CD4-positive, alpha-beta T cell (primary cell): ENCODE data around the gene NCKAP1. TPM values are rescaled to one million over a fixed set of nuclear protein-coding genes. Genes with fewer than 3 reads are reported as not detected.

Source experiments
- ATAC-seq: fragments of 200-7000 bp; cut with Tn5 transposase; one replicate; pipeline ENCODE4 v1.10.0; 2022; ENCODE audit warnings: mild to moderate bottlenecking; ENCODE audit not compliant: poor library complexity
- CTCF ChIA-PET: fragments of 350-600 bp; sonication (Branson Sonifier 250); formaldehyde crosslinking; loops from one replicate; lab custom pipeline; 2021; ENCODE audit warnings: antibody characterized with exemption, inconsistent platforms; lab: Charles Lee
- POLR2A ChIA-PET: fragments of 350-600 bp; sonication (Branson Sonifier 250); formaldehyde crosslinking; loops from one replicate; lab custom pipeline; 2021; ENCODE audit warnings: antibody characterized with exemption, inconsistent platforms; lab: Charles Lee
- DNase-seq, 14 experiments: peaks; one replicate each; pipeline ENCODE4 v3.0.0-alpha.2; 2013 to 2020; ENCODE audit warnings: mixed read lengths in 2 of 14
- H3K27ac ChIP-seq, 2 donors: one replicate each; pipeline versions ENCODE4 v1.5.1 to v1.7.0; 2013; ENCODE audit warnings: low read length in 2 of 2, low read depth in 1 of 2, mild to moderate bottlenecking in 1 of 2
- H3K27me3 ChIP-seq, 2 experiments: 1 replicate in 1 of 2; 2 replicates in 1 of 2; pipeline versions ENCODE4 v1.6.1 to v1.7.0; 2013; ENCODE audit warnings: low read length in 2 of 2, control low read depth in 1 of 2, mild to moderate bottlenecking in 1 of 2, moderate library complexity in 1 of 2; ENCODE audit not compliant: insufficient read depth in 2 of 2, control insufficient read depth in 1 of 2
- H3K36me3 ChIP-seq: one replicate; pipeline ENCODE4 v1.6.1; 2013; ENCODE audit warnings: low read length, control low read depth; ENCODE audit not compliant: insufficient read depth
- H3K4me1 ChIP-seq: one replicate; pipeline ENCODE4 v1.6.1; 2013; ENCODE audit warnings: low read length, control low read depth; ENCODE audit not compliant: insufficient read depth
- H3K4me3 ChIP-seq: one replicate; pipeline ENCODE4 v1.5.1; 2013; ENCODE audit warnings: mild to moderate bottlenecking, low read length, moderate library complexity
- H3K9me3 ChIP-seq, 2 experiments: 1 replicate in 1 of 2; 2 replicates in 1 of 2; pipeline versions ENCODE4 v1.6.1 to v1.7.0; 2013; ENCODE audit warnings: low read length in 2 of 2, mild to moderate bottlenecking in 2 of 2, control low read depth in 1 of 2, moderate library complexity in 1 of 2; ENCODE audit not compliant: control insufficient read depth in 1 of 2, insufficient read depth in 1 of 2
- H3K27ac Mint-ChIP-seq: one replicate; pipeline ENCODE4 v1.8.0; 2020; ENCODE audit warnings: mixed read lengths
- H3K27me3 Mint-ChIP-seq: one replicate; pipeline ENCODE4 v1.8.0; 2021; ENCODE audit warnings: mixed read lengths
- H3K36me3 Mint-ChIP-seq: one replicate; pipeline ENCODE4 v1.8.0; 2021; ENCODE audit warnings: low read depth, mixed read lengths
- H3K4me1 Mint-ChIP-seq: one replicate; pipeline ENCODE4 v1.8.0; 2021; ENCODE audit warnings: low read depth, mixed read lengths
- H3K4me3 Mint-ChIP-seq: one replicate; pipeline ENCODE4 v1.8.0; 2020; ENCODE audit warnings: mild to moderate bottlenecking, mixed read lengths
- H3K9me3 Mint-ChIP-seq: one replicate; pipeline ENCODE4 v1.8.0; 2020; ENCODE audit warnings: mixed read lengths
- intact Hi-C, 2 experiments: fragments of 100-400 bp; cut with DNase I in 1 of 2; cut with micrococcal nuclease in 1 of 2; formaldehyde crosslinking; loops; one replicate each; pipeline versions ENCODE4 v1.15.1 to v1.9.0; 2023 to 2025; cut with DNase I, micrococcal nuclease
- total RNA-seq, 174 experiments: library from RNA in 2 of 174; stranded (reverse) in 2 of 174; gene quantifications; one replicate each; pipeline ENCODE4 v1.2.3 and lab custom pipeline; 2021 to 2026
- TF ChIP-seq, protein P1 (sequence below): fragments of 200-600 bp; IDR thresholded peaks from one replicate; pipeline ENCODE4 v1.8.0; 2022; ENCODE audit warnings: antibody characterized with exemption, mild to moderate bottlenecking

Gene NCKAP1
- total RNA-seq, 2 experiments from 2014 or later = 2.4 to 2.5 TPM

DNA sequence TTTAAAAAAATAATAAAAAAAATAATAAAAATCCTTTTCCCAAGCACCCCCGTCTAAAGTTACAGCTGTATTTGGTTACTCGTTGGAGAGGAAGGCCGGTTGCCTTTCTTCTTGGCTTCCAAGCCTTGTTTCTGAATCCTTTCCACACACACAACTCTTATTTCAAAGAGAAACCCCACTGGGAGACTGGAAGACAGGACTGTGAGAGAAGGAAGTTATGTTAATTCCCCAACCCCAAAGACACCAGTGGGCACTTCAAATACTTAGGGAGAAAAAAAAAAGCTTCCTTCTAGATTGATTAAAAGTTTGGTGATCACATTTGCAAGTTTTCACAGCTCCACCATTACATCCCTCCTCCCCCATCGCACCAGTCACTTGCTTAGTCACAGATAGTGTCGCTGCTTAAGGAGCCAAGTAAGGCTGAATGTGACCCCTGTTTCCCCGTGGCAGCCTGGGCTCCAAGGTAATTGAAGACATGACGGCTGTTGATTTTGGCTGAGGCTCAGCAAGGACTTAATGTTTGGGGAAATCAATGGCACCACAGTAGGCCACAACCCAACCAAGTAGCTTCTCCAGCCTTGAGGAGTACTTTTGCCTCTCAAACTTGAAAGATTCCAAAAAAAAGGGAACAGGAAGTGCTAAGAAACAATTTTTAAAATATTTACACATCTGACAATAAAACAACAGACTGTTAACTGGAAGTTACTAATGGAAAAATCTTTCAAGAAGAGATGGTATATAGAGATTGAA is 131.0 kb downstream of the NCKAP1 start:
- Histone ChIP-seq H3K27ac (no peak overlapping the region), H3K27me3 (no peaks in the 10 kb centered on the region), H3K36me3 (no peaks in the 10 kb centered on the region), H3K4me3 (no peak overlapping the region), H3K9me3 (no peaks in the 10 kb centered on the region), H3K4me1 (no peaks in the 10 kb centered on the region)
- Mint-ChIP-seq H3K4me1 (no peaks in the 10 kb centered on the region), H3K27ac (no peak overlapping the region), H3K36me3 (no peaks in the 10 kb centered on the region), H3K9me3 (no peaks in the 10 kb centered on the region), H3K4me3 (no peak overlapping the region), H3K27me3 (no peaks in the 10 kb centered on the region)
- DNase-seq (no peak), ATAC-seq (no peak)
- ChIA-PET POLR2A (no interaction called here), CTCF (no interaction called here)
- TF ChIP-seq, protein P1, sequence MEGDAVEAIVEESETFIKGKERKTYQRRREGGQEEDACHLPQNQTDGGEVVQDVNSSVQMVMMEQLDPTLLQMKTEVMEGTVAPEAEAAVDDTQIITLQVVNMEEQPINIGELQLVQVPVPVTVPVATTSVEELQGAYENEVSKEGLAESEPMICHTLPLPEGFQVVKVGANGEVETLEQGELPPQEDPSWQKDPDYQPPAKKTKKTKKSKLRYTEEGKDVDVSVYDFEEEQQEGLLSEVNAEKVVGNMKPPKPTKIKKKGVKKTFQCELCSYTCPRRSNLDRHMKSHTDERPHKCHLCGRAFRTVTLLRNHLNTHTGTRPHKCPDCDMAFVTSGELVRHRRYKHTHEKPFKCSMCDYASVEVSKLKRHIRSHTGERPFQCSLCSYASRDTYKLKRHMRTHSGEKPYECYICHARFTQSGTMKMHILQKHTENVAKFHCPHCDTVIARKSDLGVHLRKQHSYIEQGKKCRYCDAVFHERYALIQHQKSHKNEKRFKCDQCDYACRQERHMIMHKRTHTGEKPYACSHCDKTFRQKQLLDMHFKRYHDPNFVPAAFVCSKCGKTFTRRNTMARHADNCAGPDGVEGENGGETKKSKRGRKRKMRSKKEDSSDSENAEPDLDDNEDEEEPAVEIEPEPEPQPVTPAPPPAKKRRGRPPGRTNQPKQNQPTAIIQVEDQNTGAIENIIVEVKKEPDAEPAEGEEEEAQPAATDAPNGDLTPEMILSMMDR = no peak
- intact Hi-C loops = no loop called here

DNA sequence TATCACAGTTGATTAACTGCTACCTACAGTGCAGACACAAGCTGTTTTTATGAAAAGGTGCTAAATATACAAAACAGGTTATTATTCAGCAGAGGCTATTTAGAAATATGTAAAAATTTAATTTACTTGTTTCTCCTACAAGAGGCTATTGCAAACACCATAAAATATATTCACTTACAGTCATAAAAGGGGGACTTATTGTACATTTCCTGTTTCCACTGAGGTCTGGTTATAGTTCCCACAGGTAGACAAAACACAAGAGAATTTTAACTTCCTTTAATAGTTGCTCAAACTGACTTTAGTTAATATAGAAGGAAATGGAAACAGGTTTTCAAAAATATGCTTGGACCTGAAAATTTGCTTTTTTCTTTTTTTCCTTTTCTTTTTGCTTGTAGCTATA is 131.8 kb downstream of the NCKAP1 start:
- Histone ChIP-seq H3K4me1 (no peaks in the 10 kb centered on the region), H3K36me3 (no peaks in the 10 kb centered on the region), H3K27ac (no peak overlapping the region), H3K4me3 (no peak overlapping the region), H3K9me3 (no peaks in the 10 kb centered on the region), H3K27me3 (no peaks in the 10 kb centered on the region)
- no peaks in the 10 kb centered on the region for H3K36me3 Mint-ChIP-seq
- H3K4me1 Mint-ChIP-seq = no peaks in the 10 kb centered on the region
- DNase-seq (no peak), ATAC-seq (no peak)
- no peak overlapping the region for H3K4me3 Mint-ChIP-seq
- intact Hi-C loops = no loop called here
- H3K9me3 Mint-ChIP-seq = no peaks in the 10 kb centered on the region
- CTCF ChIA-PET = interaction anchor here (1.6 kb wide), 1 partner anchor 8 kb away, joined by 4 read pairs; no protein-coding TSS in a partner anchor
- no peak overlapping the region for H3K27ac Mint-ChIP-seq
- POLR2A ChIA-PET = no interaction called here
- TF ChIP-seq, protein P1 = no peak
- H3K27me3 Mint-ChIP-seq = no peaks in the 10 kb centered on the region

DNA sequence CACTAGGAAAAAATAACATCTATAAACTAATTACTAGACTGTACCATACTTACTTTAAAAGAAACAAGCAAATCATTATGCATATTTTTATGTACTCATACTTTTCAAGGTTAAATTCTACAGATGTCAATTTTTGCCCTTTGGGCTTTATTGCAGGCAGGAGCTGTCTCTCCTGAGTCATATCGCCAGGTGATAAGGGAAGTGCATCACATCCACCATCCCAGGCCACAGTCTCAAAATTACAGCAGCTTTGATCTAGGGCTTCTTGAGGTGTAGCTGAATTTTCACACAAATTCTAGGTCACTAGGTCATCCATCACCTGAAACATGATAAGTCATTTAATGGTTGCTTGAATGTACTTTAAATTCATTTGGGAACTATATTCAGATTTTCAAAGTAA is 133.4 kb downstream of the NCKAP1 start:
- TF ChIP-seq, protein P1 = no peak
- ChIA-PET POLR2A (no interaction called here), CTCF (interaction anchor here (1.6 kb wide), 1 partner anchor 9 kb away, joined by 4 read pairs; no protein-coding TSS in a partner anchor)
- H3K27ac ChIP-seq = no peak overlapping the region
- intact Hi-C loops = no loop called here
- Mint-ChIP-seq H3K36me3 (no peaks in the 10 kb centered on the region), H3K4me3 (no peak overlapping the region), H3K4me1 (no peaks in the 10 kb centered on the region), H3K27me3 (no peaks in the 10 kb centered on the region), H3K27ac (no peak overlapping the region), H3K9me3 (no peaks in the 10 kb centered on the region)
- H3K9me3 ChIP-seq = no peaks in the 10 kb centered on the region
- H3K36me3 ChIP-seq = no peaks in the 10 kb centered on the region
- no peaks in the 10 kb centered on the region for H3K4me1 ChIP-seq
- DNase-seq (no peak), ATAC-seq (no peak)
- no peak overlapping the region for H3K4me3 ChIP-seq
- H3K27me3 ChIP-seq = no peaks in the 10 kb centered on the region
